ENCODE measurements around the gene PTPN2. TPM values are rescaled to one million over a fixed set of nuclear protein-coding genes. Genes with fewer than 3 reads are reported as not detected.

PTPN2 gene
- total RNA-seq, 4 donors from 2014 or later: 22.9 to 57.6 (median 37.5) TPM

DNA sequence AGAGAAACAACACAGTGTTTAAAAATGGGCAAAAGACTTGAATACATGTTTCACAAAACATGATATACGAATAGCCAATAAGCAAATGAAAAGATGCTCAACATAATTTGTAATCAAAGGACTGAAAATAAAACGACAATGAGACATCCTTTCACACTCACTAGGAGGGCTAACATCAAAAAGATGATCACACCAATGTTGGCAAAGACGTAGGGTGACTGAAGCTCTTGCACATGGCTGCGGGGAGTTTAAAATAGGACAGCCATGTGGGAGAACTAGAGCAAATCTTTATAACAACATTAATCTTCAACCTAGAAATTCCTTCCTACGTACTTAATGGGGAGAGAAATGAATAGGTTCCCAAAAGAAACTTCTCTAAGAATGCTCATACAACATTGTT lies 44.6 kb upstream of the PTPN2 start:
- no peaks in the 10 kb centered on the region for H3K9me3 ChIP-seq
- intact Hi-C loops (cut with DNase I; ENCODE audit: low total_unique reads): no loop called here
- H3K27ac ChIP-seq: no peak overlapping the region
- no peak for DNase-seq
- no peaks in the 10 kb centered on the region for H3K4me1 ChIP-seq
- H3K4me3 ChIP-seq: no peak overlapping the region
- H3K27me3 ChIP-seq: no peaks in the 10 kb centered on the region
- TF ChIP-seq POLR2A (IDR thresholded peaks at IDR 0.05): no peak
- TF ChIP-seq, protein P1, sequence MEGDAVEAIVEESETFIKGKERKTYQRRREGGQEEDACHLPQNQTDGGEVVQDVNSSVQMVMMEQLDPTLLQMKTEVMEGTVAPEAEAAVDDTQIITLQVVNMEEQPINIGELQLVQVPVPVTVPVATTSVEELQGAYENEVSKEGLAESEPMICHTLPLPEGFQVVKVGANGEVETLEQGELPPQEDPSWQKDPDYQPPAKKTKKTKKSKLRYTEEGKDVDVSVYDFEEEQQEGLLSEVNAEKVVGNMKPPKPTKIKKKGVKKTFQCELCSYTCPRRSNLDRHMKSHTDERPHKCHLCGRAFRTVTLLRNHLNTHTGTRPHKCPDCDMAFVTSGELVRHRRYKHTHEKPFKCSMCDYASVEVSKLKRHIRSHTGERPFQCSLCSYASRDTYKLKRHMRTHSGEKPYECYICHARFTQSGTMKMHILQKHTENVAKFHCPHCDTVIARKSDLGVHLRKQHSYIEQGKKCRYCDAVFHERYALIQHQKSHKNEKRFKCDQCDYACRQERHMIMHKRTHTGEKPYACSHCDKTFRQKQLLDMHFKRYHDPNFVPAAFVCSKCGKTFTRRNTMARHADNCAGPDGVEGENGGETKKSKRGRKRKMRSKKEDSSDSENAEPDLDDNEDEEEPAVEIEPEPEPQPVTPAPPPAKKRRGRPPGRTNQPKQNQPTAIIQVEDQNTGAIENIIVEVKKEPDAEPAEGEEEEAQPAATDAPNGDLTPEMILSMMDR (IDR thresholded peaks at IDR 0.05): no peak
- H3K36me3 ChIP-seq: no peaks in the 10 kb centered on the region

DNA sequence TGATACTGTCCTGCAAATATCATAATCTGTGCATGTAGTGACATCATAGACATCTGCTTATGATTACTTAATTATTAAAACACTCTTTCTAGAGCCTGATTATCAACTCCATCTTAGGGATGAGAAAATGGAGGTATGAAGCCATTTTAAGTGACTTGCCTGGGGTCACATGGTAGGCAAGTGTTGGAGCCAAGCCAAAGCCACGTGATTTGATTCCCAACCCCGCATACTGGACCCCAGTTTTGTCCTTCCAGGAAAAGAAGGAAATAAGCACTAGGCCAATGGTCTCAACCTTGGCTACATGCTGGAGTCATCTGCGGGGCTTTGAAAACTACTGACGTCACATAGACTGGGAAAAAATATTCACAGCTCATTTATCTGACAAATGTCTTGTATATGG lies 44.2 kb upstream of the PTPN2 start:
- intact Hi-C loops (cut with DNase I; ENCODE audit: low total_unique reads): no loop called here
- Histone ChIP-seq H3K9me3 (no peaks in the 10 kb centered on the region), H3K4me1 (no peaks in the 10 kb centered on the region), H3K36me3 (no peaks in the 10 kb centered on the region), H3K27me3 (no peaks in the 10 kb centered on the region), H3K27ac (no peak overlapping the region), H3K4me3 (no peak overlapping the region)
- DNase-seq: no peak
- TF ChIP-seq, protein P1 (IDR thresholded peaks at IDR 0.05): no peak
- no peak for TF ChIP-seq POLR2A (IDR thresholded peaks at IDR 0.05)

DNA sequence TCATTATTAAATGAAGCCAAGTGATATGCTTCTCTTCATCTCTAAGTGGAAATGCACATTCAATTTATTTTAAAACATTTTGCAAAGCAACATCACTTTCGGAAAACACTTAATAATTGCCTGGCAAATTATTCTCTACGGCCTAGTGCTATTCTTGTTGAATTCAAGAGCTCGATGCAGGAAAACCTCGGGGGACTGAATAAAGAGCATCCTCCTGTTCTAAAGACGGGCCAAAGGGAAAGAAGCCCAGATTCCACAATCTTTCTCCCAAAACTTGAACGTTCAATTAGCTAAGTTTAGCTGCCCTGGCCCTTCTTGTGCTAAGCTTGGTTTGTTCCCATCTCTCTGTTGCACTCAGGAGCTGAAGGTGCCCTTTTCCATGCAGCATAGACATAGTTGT lies 40.6 kb upstream of the PTPN2 start:
- TF ChIP-seq, protein P1 (IDR thresholded peaks at IDR 0.05): no peak
- TF ChIP-seq POLR2A (IDR thresholded peaks at IDR 0.05): no peak
- no peak overlapping the region for H3K4me3 ChIP-seq
- H3K4me1 ChIP-seq: no peaks in the 10 kb centered on the region
- H3K9me3 ChIP-seq: no peaks in the 10 kb centered on the region
- no peak for DNase-seq
- H3K27ac ChIP-seq: no peak overlapping the region
- no peaks in the 10 kb centered on the region for H3K27me3 ChIP-seq
- H3K36me3 ChIP-seq: no peaks in the 10 kb centered on the region
- intact Hi-C loops (cut with DNase I; ENCODE audit: low total_unique reads): no loop called here

DNA sequence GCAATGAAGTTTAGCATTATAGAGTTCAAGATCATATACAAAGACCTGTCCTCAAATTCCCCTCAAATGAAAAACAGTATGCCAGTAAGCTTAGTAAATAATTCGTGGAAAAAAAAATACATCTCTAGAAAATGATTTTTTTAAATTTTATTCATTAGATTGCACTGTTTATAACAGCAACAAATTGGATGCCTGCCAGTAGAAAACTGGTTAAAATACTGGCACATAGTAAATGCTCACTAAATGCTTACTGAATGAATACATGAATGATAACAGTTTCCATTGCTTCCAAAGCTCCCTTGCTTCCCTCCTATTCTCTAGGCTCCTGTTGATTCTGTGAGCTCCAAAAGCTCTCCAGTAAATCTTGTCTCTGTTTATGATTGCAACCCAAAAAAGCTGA lies 38.2 kb upstream of the PTPN2 start:
- Histone ChIP-seq H3K27ac (no peak overlapping the region), H3K27me3 (no peaks in the 10 kb centered on the region), H3K36me3 (no peaks in the 10 kb centered on the region), H3K4me1 (no peaks in the 10 kb centered on the region), H3K9me3 (no peaks in the 10 kb centered on the region), H3K4me3 (no peak overlapping the region)
- no peak for TF ChIP-seq POLR2A (IDR thresholded peaks at IDR 0.05)
- TF ChIP-seq, protein P1 (IDR thresholded peaks at IDR 0.05): no peak
- intact Hi-C loops (cut with DNase I; ENCODE audit: low total_unique reads): no loop called here
- no peak for DNase-seq

DNA sequence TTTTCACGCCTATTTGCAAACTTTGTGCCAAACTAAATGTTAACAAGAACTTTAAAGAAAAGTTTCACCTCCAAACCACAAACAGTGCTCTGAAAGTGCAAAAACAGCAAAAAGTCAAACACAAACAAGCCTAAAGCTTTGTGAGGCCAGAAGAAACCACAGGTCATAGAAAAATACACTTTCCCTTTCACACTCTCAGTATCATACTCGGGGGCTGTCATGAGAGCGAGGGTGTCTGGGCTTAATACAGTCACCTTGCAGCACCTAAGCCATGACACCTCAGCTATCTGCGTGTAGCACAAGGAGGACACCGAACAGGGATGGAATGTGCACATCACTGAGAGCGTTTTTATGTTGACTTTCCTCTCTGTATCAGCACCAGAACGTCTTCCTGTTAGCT lies 37.1 kb upstream of the PTPN2 start:
- Histone ChIP-seq H3K9me3 (no peaks in the 10 kb centered on the region), H3K36me3 (no peaks in the 10 kb centered on the region), H3K27me3 (no peaks in the 10 kb centered on the region), H3K27ac (no peak overlapping the region), H3K4me1 (no peaks in the 10 kb centered on the region), H3K4me3 (no peak overlapping the region)
- no peak for DNase-seq
- no peak for TF ChIP-seq POLR2A (IDR thresholded peaks at IDR 0.05)
- TF ChIP-seq, protein P1 (IDR thresholded peaks at IDR 0.05): no peak
- intact Hi-C loops (cut with DNase I; ENCODE audit: low total_unique reads): no loop called here

Data from uterus (tissue), 4 donors.